Measurements from ENCODE around the gene S100Z. TPM values are rescaled to one million over a fixed set of nuclear protein-coding genes. Genes with fewer than 3 reads are reported as not detected.

S100Z gene
- total and polyA plus RNA-seq, 10 of the 15 experiments (the other 5 are each of a cell fraction or from before 2014, with no cell fraction given) = 0.12 to 0.51 (median 0.30) TPM; not detected in 2

DNA sequence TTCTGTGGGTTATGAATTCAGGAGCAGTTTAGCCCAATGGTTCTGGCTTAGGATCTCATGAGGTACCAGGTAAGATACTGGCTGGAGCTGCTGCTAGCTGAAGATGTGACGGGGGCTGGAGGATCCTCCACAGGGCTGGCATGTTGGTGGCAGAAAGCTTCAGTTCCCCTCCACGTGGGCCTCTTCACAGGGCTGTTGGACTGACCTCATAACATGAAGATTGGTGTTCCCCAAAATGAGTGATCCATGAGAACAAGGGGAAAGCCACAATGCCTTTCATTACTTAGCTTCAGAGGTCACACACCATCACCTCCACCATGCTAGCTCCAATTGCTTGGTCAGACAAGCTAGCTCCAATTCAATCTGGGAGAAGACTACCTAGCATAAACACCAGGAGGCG, 8.5 kb upstream of the S100Z start (continued):
- no peak for TF ChIP-seq SP1 (IDR thresholded peaks at IDR 0.05; ENCODE audit: low read depth, low read length)
- TF ChIP-seq ETV6 (conservative IDR thresholded peaks at IDR 0.05 in 1 of 2, IDR thresholded peaks at IDR 0.05 in 1 of 2; ENCODE audit: borderline replicate concordance in 1 of 2, low read depth in 1 of 2) = no peak
- TF ChIP-seq, protein P1, sequence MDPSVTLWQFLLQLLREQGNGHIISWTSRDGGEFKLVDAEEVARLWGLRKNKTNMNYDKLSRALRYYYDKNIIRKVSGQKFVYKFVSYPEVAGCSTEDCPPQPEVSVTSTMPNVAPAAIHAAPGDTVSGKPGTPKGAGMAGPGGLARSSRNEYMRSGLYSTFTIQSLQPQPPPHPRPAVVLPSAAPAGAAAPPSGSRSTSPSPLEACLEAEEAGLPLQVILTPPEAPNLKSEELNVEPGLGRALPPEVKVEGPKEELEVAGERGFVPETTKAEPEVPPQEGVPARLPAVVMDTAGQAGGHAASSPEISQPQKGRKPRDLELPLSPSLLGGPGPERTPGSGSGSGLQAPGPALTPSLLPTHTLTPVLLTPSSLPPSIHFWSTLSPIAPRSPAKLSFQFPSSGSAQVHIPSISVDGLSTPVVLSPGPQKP (IDR thresholded peaks at IDR 0.05; ENCODE audit: low read depth, low read length) = no peak
- TF ChIP-seq, protein P2, sequence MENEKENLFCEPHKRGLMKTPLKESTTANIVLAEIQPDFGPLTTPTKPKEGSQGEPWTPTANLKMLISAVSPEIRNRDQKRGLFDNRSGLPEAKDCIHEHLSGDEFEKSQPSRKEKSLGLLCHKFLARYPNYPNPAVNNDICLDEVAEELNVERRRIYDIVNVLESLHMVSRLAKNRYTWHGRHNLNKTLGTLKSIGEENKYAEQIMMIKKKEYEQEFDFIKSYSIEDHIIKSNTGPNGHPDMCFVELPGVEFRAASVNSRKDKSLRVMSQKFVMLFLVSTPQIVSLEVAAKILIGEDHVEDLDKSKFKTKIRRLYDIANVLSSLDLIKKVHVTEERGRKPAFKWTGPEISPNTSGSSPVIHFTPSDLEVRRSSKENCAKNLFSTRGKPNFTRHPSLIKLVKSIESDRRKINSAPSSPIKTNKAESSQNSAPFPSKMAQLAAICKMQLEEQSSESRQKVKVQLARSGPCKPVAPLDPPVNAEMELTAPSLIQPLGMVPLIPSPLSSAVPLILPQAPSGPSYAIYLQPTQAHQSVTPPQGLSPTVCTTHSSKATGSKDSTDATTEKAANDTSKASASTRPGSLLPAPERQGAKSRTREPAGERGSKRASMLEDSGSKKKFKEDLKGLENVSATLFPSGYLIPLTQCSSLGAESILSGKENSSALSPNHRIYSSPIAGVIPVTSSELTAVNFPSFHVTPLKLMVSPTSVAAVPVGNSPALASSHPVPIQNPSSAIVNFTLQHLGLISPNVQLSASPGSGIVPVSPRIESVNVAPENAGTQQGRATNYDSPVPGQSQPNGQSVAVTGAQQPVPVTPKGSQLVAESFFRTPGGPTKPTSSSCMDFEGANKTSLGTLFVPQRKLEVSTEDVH (IDR thresholded peaks at IDR 0.05; ENCODE audit: low read depth, partially characterized antibody) = no peak
- no peak for TF ChIP-seq TCF7 (IDR thresholded peaks at IDR 0.05; ENCODE audit: borderline replicate concordance)
- TF ChIP-seq, protein P3, sequence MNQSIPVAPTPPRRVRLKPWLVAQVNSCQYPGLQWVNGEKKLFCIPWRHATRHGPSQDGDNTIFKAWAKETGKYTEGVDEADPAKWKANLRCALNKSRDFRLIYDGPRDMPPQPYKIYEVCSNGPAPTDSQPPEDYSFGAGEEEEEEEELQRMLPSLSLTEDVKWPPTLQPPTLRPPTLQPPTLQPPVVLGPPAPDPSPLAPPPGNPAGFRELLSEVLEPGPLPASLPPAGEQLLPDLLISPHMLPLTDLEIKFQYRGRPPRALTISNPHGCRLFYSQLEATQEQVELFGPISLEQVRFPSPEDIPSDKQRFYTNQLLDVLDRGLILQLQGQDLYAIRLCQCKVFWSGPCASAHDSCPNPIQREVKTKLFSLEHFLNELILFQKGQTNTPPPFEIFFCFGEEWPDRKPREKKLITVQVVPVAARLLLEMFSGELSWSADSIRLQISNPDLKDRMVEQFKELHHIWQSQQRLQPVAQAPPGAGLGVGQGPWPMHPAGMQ (IDR thresholded peaks at IDR 0.05; ENCODE audit: borderline replicate concordance) = no peak
- TF ChIP-seq PAX5 (IDR thresholded peaks at IDR 0.05; ENCODE audit: borderline replicate concordance, low read depth, low read length) = no peak
- TF ChIP-seq, protein P4, sequence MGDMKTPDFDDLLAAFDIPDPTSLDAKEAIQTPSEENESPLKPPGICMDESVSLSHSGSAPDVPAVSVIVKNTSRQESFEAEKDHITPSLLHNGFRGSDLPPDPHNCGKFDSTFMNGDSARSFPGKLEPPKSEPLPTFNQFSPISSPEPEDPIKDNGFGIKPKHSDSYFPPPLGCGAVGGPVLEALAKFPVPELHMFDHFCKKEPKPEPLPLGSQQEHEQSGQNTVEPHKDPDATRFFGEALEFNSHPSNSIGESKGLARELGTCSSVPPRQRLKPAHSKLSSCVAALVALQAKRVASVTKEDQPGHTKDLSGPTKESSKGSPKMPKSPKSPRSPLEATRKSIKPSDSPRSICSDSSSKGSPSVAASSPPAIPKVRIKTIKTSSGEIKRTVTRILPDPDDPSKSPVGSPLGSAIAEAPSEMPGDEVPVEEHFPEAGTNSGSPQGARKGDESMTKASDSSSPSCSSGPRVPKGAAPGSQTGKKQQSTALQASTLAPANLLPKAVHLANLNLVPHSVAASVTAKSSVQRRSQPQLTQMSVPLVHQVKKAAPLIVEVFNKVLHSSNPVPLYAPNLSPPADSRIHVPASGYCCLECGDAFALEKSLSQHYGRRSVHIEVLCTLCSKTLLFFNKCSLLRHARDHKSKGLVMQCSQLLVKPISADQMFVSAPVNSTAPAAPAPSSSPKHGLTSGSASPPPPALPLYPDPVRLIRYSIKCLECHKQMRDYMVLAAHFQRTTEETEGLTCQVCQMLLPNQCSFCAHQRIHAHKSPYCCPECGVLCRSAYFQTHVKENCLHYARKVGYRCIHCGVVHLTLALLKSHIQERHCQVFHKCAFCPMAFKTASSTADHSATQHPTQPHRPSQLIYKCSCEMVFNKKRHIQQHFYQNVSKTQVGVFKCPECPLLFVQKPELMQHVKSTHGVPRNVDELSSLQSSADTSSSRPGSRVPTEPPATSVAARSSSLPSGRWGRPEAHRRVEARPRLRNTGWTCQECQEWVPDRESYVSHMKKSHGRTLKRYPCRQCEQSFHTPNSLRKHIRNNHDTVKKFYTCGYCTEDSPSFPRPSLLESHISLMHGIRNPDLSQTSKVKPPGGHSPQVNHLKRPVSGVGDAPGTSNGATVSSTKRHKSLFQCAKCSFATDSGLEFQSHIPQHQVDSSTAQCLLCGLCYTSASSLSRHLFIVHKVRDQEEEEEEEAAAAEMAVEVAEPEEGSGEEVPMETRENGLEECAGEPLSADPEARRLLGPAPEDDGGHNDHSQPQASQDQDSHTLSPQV (IDR thresholded peaks at IDR 0.05) = no peak
- no peak for TF ChIP-seq MXI1 (IDR thresholded peaks at IDR 0.05; ENCODE audit: low read depth, low read length)
- TF ChIP-seq MEF2A (IDR thresholded peaks at IDR 0.05; ENCODE audit: insufficient read depth, low read depth, low read length) = no peak
